GM12878 (cell line): Measurements from ENCODE around the gene PARM1. TPM values are rescaled to one million over a fixed set of nuclear protein-coding genes. Genes with fewer than 3 reads are reported as not detected.

Experiments used
- ATAC-seq: fragments of 200-7000 bp; cut with Tn5 transposase; 3 replicates; pipeline ENCODE4 v1.9.1; 2020; ENCODE audit warnings: mild to moderate bottlenecking, moderate library complexity
- BruUV-seq: library from RNA; stranded (reverse); fragments of 400-500 nt; replicated peaks from 2 replicates; lab custom pipeline; 2021; lab: Mats Ljungman, UMichigan
- CTCF ChIA-PET: fragments of 300-600 bp; sonication (Branson Sonifier 250); formaldehyde crosslinking; extraction: SDS; loops from one replicate; lab custom pipeline; 2021; ENCODE audit warnings: inconsistent platforms; lab: Yijun Ruan, JAX
- POLR2A ChIA-PET: fragments of 350-600 bp; formaldehyde crosslinking; extraction: SDS; loops from one replicate; lab custom pipeline; 2021; ENCODE audit warnings: inconsistent platforms; lab: Charles Lee
- RAD21 ChIA-PET: fragments of 300-600 bp; sonication (Branson Sonifier 250); formaldehyde crosslinking; loops from one replicate; lab custom pipeline; 2023; ENCODE audit warnings: antibody characterized with exemption; ENCODE audit not compliant: unreplicated experiment; lab: Charles Lee
- SMC1A ChIA-PET: fragments of 300-600 bp; sonication (Branson Sonifier 250); formaldehyde crosslinking; loops from one replicate; lab custom pipeline; 2023; ENCODE audit not compliant: unreplicated experiment, uncharacterized antibody; lab: Charles Lee
- DNase-seq: peaks from one replicate; pipeline ENCODE4 v3.0.0-alpha.2; 2011; ENCODE audit warnings: low read depth, low spot score
- FAIRE-seq: peaks from 3 replicates; lab custom pipeline; 2011; peaks lifted over from hg19 to GRCh38; lab: Jason Lieb, UNC
- H2AFZ ChIP-seq: 2 replicates; pipeline ENCODE4 v1.6.0; 2011; ENCODE audit warnings: low read depth, low read length, control low read depth; ENCODE audit not compliant: control insufficient read depth
- H3K27ac ChIP-seq: 2 replicates; pipeline ENCODE4 v1.5.1; 2011; ENCODE audit warnings: control low read depth; ENCODE audit not compliant: control insufficient read depth, insufficient read depth
- H3K27me3 ChIP-seq, 2 experiments: replicated peaks in 1 of 2; 2 replicates each; pipeline versions ENCODE4 v1.6.0 to v1.6.1; 2011; ENCODE audit warnings: low read length in 1 of 2; ENCODE audit not compliant: control insufficient read depth in 2 of 2, insufficient read depth in 2 of 2
- H3K36me3 ChIP-seq, 2 experiments: 2 replicates each; pipeline ENCODE4 v1.5.1; 2011; ENCODE audit warnings: low read length in 1 of 2; ENCODE audit not compliant: control insufficient read depth in 2 of 2, insufficient read depth in 2 of 2
- H3K4me1 ChIP-seq: 2 replicates; pipeline ENCODE4 v1.6.1; 2011; ENCODE audit warnings: mild to moderate bottlenecking, low read length, moderate library complexity, mixed read lengths; ENCODE audit not compliant: control insufficient read depth, insufficient read depth
- H3K4me2 ChIP-seq: 2 replicates; pipeline ENCODE4 v1.6.0; 2011; ENCODE audit warnings: control low read depth; ENCODE audit not compliant: control insufficient read depth, insufficient read depth
- H3K4me3 ChIP-seq: fragments of 200-600 bp; sonication (generic); 2 replicates; pipeline ENCODE4 v1.5.1; 2016
- H3K79me2 ChIP-seq: 2 replicates; pipeline ENCODE4 v1.6.0; 2011; ENCODE audit warnings: low read length; ENCODE audit not compliant: control insufficient read depth, insufficient read depth
- H3K9ac ChIP-seq: 2 replicates; pipeline ENCODE4 v1.8.0; 2011; ENCODE audit warnings: low read length, control low read depth, mixed read lengths; ENCODE audit not compliant: control insufficient read depth, insufficient read depth
- H3K9me3 ChIP-seq: replicated peaks from 3 replicates; pipeline ENCODE4 v1.5.1; 2011; ENCODE audit warnings: mild to moderate bottlenecking, low read length; ENCODE audit not compliant: control insufficient read depth, insufficient read depth
- H4K20me1 ChIP-seq: 2 replicates; pipeline ENCODE4 v1.6.0; 2011; ENCODE audit not compliant: control insufficient read depth, insufficient read depth
- ASH2L ChIP-seq: fragments of 300-600, 200-600 bp; sonication (generic); IDR thresholded peaks from 2 replicates; pipeline ENCODE4 v1.6.1; 2017; ENCODE audit warnings: low read depth, mild to moderate bottlenecking, borderline replicate concordance
- BCL11A ChIP-seq: IDR thresholded peaks from 2 replicates; pipeline ENCODE4 v1.6.1; 2011; ENCODE audit warnings: low read depth, low read length
- CHD2 ChIP-seq: IDR thresholded peaks from 2 replicates; pipeline ENCODE4 v1.6.1; 2011; ENCODE audit warnings: low read depth, low read length, improper control_type of control experiment, borderline replicate concordance
- CREM ChIP-seq: IDR thresholded peaks from 2 replicates; pipeline ENCODE4 v1.6.1; 2014; ENCODE audit warnings: antibody characterized with exemption, low read depth
- HDAC6 ChIP-seq: fragments of 200-600 bp; sonication (generic); IDR thresholded peaks from one replicate; pipeline ENCODE4 v1.8.0; 2017; ENCODE audit warnings: antibody characterized with exemption; ENCODE audit not compliant: unreplicated experiment
- JUNB ChIP-seq: IDR thresholded peaks from 2 replicates; pipeline ENCODE4 v1.6.1; 2016; ENCODE audit warnings: antibody characterized with exemption, mild to moderate bottlenecking
- MEF2A ChIP-seq: IDR thresholded peaks from 2 replicates; pipeline ENCODE4 v1.6.1; 2011; ENCODE audit warnings: low read depth, mild to moderate bottlenecking, low read length, moderate library complexity; ENCODE audit not compliant: insufficient read depth
- NFIC ChIP-seq: IDR thresholded peaks from 2 replicates; pipeline ENCODE4 v1.6.1; 2012; ENCODE audit warnings: low read depth, mild to moderate bottlenecking, inconsistent platforms, low read length, moderate library complexity
- NFYA ChIP-seq: IDR thresholded peaks from 2 replicates; pipeline ENCODE4 v1.6.1; 2011; ENCODE audit warnings: low read depth, mild to moderate bottlenecking, low read length, improper control_type of control experiment, borderline replicate concordance
- NR2F1 ChIP-seq: fragments of 450-650 bp; conservative IDR thresholded peaks from 2 replicates; pipeline ENCODE4 v1.6.1; 2017; ENCODE audit warnings: mild to moderate bottlenecking
- PML ChIP-seq: IDR thresholded peaks from 2 replicates; pipeline ENCODE4 v1.6.1; 2012; ENCODE audit warnings: low read length, inconsistent platforms
- RFX5 ChIP-seq: IDR thresholded peaks from 2 replicates; pipeline ENCODE4 v1.6.1; 2011; ENCODE audit warnings: low read depth, low read length, improper control_type of control experiment
- ZBTB33 ChIP-seq: fragments of 450-650 bp; IDR thresholded peaks from 2 replicates; pipeline ENCODE4 v1.6.1; 2017; ENCODE audit warnings: mild to moderate bottlenecking
- ZNF384 ChIP-seq: IDR thresholded peaks from 2 replicates; pipeline ENCODE4 v1.6.1; 2012; ENCODE audit warnings: low read depth, mild to moderate bottlenecking, low read length, improper control_type of control experiment, borderline replicate concordance
- ZNF687 ChIP-seq: fragments of 450-650 bp; IDR thresholded peaks from 2 replicates; pipeline ENCODE4 v1.6.1; 2017; ENCODE audit warnings: mild to moderate bottlenecking, moderate library complexity
- WGBS: methylation state at CpG from one replicate; pipeline ENCODE4 v1.1.6; 2016; ENCODE audit warnings: low lambda C conversion rate; ENCODE audit not compliant: insufficient replicate concordance, insufficient coverage; ENCODE audit errors: missing lambda C conversion rate; 5-methylcytosine and 5-hydroxymethylcytosine counted together
- in situ Hi-C: fragments of 300-500 bp; cut with MboI; formaldehyde crosslinking; loops from 9 replicates; pipeline ENCODE4 v1.14.3; 2018; ENCODE audit warnings: mixed read lengths
- intact Hi-C: fragments of 100-400 bp; cut with micrococcal nuclease; formaldehyde crosslinking; loops from one replicate; pipeline ENCODE4 v1.14.2; 2022; ENCODE audit not compliant: unreplicated experiment
- polyA plus RNA-seq, 11 experiments: library from polyadenylated mRNA; depleted of rRNA in 4 of 11; unstranded in 6 of 11; stranded (reverse) in 5 of 11; fragments of >200 nt; fragmentation: Nextera tagmentation in 4 of 11; fragmentation: Illumina TruSeq in 1 of 11; extraction: Ambion mirVana in 4 of 11; extraction: Trizol in 1 of 11; gene quantifications; 1 replicate in 1 of 11; 2 replicates in 10 of 11; pipeline versions ENCODE4 v1.2.1 to v1.2.3, GENCODE V29; 2011 to 2016; ENCODE audit warnings: inconsistent platforms in 2 of 11, missing spikeins in 2 of 11, low read depth in 1 of 11
- total RNA-seq, 4 experiments: library from RNA; depleted of rRNA in 3 of 4; stranded (reverse); fragments of >200 nt in 3 of 4; fragmentation: Illumina TruSeq in 1 of 4; extraction: Trizol in 1 of 4; gene quantifications; 2 replicates each; pipeline versions ENCODE4 v1.2.1 to v1.2.3, GENCODE V29; 2013 to 2021

Gene PARM1
- total and polyA plus RNA-seq, 10 of the 15 experiments (the other 5 are each of a cell fraction or from before 2014, with no cell fraction given): 13.9 to 56.2 (median 41.3) TPM

- no peak for TF ChIP-seq ZNF687
- peak; percentile 95 for TF ChIP-seq NFIC
- TF ChIP-seq CREM: 0 out of 2 replicates have a peak, but pooled peaks have one; percentile 25
- TF ChIP-seq BCL11A: peak; percentile 36; the same call in 1 of the 2 replicates
- TF ChIP-seq MEF2A: peak; percentile 69; the same call in 1 of the 2 replicates
- no peak for TF ChIP-seq HDAC6
- TF ChIP-seq JUNB: peak; percentile 79
- peak; percentile 43; the same call in 1 of the 2 replicates for TF ChIP-seq PML
These were observed 11.4 kb upstream of the PARM1 start (continued) for GRCh38 chr4:74921490-74921889.

- Histone ChIP-seq H3K4me2 (no peak overlapping the region), H3K79me2 (no peaks in the 10 kb centered on the region), H3K9me3 (no peaks in the 10 kb centered on the region), H3K36me3 (no peaks in the 10 kb centered on the region), H4K20me1 (no peaks in the 10 kb centered on the region), H3K27me3 (no peaks in the 10 kb centered on the region), H3K27ac (no peak overlapping the region), H3K9ac (no peak overlapping the region), H3K4me3 (no peak overlapping the region), H2AFZ (no peak overlapping the region), H3K4me1 (peaks cover 20% of the 10 kb centered on the region)
- CTCF ChIA-PET: no interaction called here
- DNase-seq: no peak
- intact Hi-C loops (loop anchor here (10.0 kb wide), 1 partner anchor 381 kb away; no protein-coding TSS in a partner anchor), in situ Hi-C loops (no loop called here)
- POLR2A ChIA-PET: no interaction called here
- SMC1A ChIA-PET: no interaction called here
- no peak for ATAC-seq
- BruUV-seq: no TSS peak
- RAD21 ChIA-PET: no interaction called here
- no peak for TF ChIP-seq CHD2
- no peak for TF ChIP-seq RFX5
- no peak for TF ChIP-seq ZBTB33
- no peak for TF ChIP-seq ASH2L
- no peak for TF ChIP-seq NFYA
- TF ChIP-seq NR2F1: no peak
- TF ChIP-seq ZNF384: no peak
- 100% methylated on average over 1 of the region's 1 CpG for WGBS
- FAIRE-seq: no peak
These were observed 6.9 kb upstream of the PARM1 start for GRCh38 chr4:74926007-74926406.
